Measurements from ENCODE around the gene IL11RA.

DNA sequence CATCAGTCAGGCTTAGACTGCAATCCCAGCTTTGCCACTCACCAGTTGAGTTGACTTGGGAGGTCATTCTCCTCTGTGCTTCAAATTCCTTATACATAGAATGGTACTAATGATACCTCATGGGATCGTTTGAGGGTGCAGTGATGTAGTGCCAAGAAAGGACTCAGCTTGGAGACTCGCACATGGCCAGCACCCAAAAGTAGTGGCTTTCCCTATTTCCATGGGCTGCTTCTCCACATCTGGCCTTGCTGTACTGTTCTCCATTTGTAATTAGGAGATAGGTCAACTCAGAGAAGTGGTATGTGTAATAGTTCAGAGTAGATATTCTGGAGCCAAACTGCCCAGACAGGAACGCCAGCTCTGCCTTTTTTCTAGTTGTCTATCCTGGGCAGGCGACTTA is 33.6 kb downstream of the IL11RA start:
- TF ChIP-seq CTCF (IDR thresholded peaks at IDR 0.05; ENCODE audit: insufficient read depth, low read length, poor library complexity, severe bottlenecking) (no peak), EZH2phosphoT487 (conservative IDR thresholded peaks at IDR 0.05; ENCODE audit: low read length) (no peak)
